Ishikawa (cell line): ENCODE results near the gene SCN7A.

Experiments
- CREB1 ChIP-seq: IDR thresholded peaks from 2 replicates; pipeline ENCODE4 v1.6.1; 2012; ENCODE audit warnings: low read depth
- EGR1 ChIP-seq: IDR thresholded peaks from 2 replicates; pipeline ENCODE4 v1.6.1; 2012
- EP300 ChIP-seq: IDR thresholded peaks from 2 replicates; pipeline ENCODE4 v1.6.1; 2012; ENCODE audit warnings: borderline replicate concordance
- MAX ChIP-seq: IDR thresholded peaks from 2 replicates; pipeline ENCODE4 v1.6.1; 2012
- RAD21 ChIP-seq: IDR thresholded peaks from 2 replicates; pipeline ENCODE4 v1.6.1; 2012; ENCODE audit warnings: low read depth
- TAF1 ChIP-seq: IDR thresholded peaks from 2 replicates; pipeline ENCODE4 v1.6.1; 2012; ENCODE audit warnings: low read depth, mild to moderate bottlenecking
- TCF12 ChIP-seq: IDR thresholded peaks from 2 replicates; pipeline ENCODE4 v1.6.1; 2012; ENCODE audit warnings: low read depth
- TEAD4 ChIP-seq: IDR thresholded peaks from 2 replicates; pipeline ENCODE4 v1.6.1; 2012
- YY1 ChIP-seq: IDR thresholded peaks from 2 replicates; pipeline ENCODE4 v1.6.1; 2012; ENCODE audit warnings: low read depth
- TF ChIP-seq, protein P1 (sequence below): IDR thresholded peaks from 2 replicates; pipeline ENCODE4 v1.6.1; 2012; ENCODE audit warnings: low read depth, mild to moderate bottlenecking
- TF ChIP-seq, protein P2 (sequence below): IDR thresholded peaks from 2 replicates; pipeline ENCODE4 v1.6.1; 2012

GRCh38 chr2:166375736-166376487 lies 118.1 kb downstream of the SCN7A start, which contains the start of gene SCN9A:
- no peak for TF ChIP-seq TAF1
- TF ChIP-seq TCF12: peak; percentile 16; the same call in 1 of the 2 replicates
- TF ChIP-seq EP300: no peak
- TF ChIP-seq, protein P1, sequence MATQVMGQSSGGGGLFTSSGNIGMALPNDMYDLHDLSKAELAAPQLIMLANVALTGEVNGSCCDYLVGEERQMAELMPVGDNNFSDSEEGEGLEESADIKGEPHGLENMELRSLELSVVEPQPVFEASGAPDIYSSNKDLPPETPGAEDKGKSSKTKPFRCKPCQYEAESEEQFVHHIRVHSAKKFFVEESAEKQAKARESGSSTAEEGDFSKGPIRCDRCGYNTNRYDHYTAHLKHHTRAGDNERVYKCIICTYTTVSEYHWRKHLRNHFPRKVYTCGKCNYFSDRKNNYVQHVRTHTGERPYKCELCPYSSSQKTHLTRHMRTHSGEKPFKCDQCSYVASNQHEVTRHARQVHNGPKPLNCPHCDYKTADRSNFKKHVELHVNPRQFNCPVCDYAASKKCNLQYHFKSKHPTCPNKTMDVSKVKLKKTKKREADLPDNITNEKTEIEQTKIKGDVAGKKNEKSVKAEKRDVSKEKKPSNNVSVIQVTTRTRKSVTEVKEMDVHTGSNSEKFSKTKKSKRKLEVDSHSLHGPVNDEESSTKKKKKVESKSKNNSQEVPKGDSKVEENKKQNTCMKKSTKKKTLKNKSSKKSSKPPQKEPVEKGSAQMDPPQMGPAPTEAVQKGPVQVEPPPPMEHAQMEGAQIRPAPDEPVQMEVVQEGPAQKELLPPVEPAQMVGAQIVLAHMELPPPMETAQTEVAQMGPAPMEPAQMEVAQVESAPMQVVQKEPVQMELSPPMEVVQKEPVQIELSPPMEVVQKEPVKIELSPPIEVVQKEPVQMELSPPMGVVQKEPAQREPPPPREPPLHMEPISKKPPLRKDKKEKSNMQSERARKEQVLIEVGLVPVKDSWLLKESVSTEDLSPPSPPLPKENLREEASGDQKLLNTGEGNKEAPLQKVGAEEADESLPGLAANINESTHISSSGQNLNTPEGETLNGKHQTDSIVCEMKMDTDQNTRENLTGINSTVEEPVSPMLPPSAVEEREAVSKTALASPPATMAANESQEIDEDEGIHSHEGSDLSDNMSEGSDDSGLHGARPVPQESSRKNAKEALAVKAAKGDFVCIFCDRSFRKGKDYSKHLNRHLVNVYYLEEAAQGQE: no peak
- no peak for TF ChIP-seq CREB1
- TF ChIP-seq MAX: peak; percentile 6; the same call in 1 of the 2 replicates
- TF ChIP-seq RAD21: 0 out of 2 replicates have a peak, but pooled peaks have one; percentile 5
- TF ChIP-seq, protein P2, sequence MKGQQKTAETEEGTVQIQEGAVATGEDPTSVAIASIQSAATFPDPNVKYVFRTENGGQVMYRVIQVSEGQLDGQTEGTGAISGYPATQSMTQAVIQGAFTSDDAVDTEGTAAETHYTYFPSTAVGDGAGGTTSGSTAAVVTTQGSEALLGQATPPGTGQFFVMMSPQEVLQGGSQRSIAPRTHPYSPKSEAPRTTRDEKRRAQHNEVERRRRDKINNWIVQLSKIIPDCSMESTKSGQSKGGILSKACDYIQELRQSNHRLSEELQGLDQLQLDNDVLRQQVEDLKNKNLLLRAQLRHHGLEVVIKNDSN: no peak
- TF ChIP-seq EGR1: no peak
- no peak for TF ChIP-seq YY1
- no peak for TF ChIP-seq TEAD4
